ENCODE data around the gene TTC7B.

The TTC7B gene

DNA sequence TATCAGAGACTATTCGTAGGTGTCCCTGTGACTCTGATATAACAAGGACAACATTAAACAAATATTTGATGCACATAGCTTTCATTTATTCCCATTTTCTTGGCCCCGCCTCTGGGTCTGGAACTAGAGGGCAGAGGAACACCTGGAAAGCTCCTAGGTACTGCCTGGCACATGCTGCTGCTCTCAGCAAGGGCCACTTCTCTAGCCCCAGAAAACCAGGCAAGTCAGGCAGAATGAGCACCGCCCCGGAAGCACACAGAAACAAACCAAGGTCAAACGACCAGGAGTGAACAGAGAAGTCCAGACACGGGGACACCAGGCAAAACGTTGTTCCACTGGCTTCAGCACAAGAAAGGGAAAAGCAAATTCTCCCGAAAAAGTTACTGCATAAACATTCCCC is 76.1 kb downstream of the TTC7B start:
- H3K4me3 ChIP-seq (ENCODE audit: low read depth, low read length), result no peak overlapping the region
- TF ChIP-seq, protein P1, sequence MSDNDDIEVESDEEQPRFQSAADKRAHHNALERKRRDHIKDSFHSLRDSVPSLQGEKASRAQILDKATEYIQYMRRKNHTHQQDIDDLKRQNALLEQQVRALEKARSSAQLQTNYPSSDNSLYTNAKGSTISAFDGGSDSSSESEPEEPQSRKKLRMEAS (IDR thresholded peaks at IDR 0.05; ENCODE audit: low read depth, low read length), result no peak
- TF ChIP-seq MYC (IDR thresholded peaks at IDR 0.05; ENCODE audit: low read depth, low read length), result no peak
- no peak for TF ChIP-seq POLR2A (IDR thresholded peaks at IDR 0.05; ENCODE audit: extremely low read depth, insufficient read length)
- TF ChIP-seq, protein P2, sequence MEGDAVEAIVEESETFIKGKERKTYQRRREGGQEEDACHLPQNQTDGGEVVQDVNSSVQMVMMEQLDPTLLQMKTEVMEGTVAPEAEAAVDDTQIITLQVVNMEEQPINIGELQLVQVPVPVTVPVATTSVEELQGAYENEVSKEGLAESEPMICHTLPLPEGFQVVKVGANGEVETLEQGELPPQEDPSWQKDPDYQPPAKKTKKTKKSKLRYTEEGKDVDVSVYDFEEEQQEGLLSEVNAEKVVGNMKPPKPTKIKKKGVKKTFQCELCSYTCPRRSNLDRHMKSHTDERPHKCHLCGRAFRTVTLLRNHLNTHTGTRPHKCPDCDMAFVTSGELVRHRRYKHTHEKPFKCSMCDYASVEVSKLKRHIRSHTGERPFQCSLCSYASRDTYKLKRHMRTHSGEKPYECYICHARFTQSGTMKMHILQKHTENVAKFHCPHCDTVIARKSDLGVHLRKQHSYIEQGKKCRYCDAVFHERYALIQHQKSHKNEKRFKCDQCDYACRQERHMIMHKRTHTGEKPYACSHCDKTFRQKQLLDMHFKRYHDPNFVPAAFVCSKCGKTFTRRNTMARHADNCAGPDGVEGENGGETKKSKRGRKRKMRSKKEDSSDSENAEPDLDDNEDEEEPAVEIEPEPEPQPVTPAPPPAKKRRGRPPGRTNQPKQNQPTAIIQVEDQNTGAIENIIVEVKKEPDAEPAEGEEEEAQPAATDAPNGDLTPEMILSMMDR (IDR thresholded peaks at IDR 0.05; ENCODE audit: low read depth, low read length), result no peak
- DNase-seq (ENCODE audit: low read depth), result no peak

DNA sequence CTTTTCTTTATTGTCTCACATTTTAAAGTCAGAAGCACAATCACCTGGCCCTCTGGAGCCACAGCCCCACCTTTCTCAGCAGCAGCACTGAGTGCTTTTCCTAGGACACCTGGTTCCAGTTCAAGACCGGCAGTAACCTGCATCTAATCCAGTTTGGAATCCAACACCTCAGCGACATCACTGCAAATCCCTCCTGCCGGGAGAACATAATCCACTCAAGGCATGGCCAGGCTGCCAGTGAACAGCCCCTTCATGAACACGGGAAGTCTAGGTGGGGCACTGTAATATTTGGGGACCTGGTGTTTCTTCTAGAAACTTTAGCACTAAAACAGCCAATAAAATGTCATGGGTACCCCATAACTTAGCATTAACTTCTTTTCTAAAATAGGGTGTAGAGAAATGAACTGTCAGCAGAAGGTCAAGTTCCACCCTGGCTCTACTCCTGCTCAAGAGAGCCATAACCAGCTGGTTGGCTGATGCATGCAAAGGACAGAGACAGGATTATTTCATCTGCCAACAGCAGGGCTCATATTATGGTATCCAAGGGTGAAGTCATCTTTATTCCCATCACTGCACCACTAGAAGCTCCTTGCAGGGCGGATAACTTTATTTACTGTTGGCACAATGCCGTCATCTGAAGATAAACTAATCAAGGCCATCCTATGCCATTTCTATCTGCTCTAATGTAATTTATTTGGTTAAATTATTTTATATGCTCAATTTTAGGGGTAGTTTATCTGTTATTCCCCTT is 76.7 kb downstream of the TTC7B start:
- no peak overlapping the region for H3K4me3 ChIP-seq (ENCODE audit: low read depth, low read length)
- no peak for DNase-seq (ENCODE audit: low read depth)
- TF ChIP-seq, protein P2 (IDR thresholded peaks at IDR 0.05; ENCODE audit: low read depth, low read length), result no peak
- TF ChIP-seq MYC (IDR thresholded peaks at IDR 0.05; ENCODE audit: low read depth, low read length) (no peak), POLR2A (IDR thresholded peaks at IDR 0.05; ENCODE audit: extremely low read depth, insufficient read length) (no peak)
- TF ChIP-seq, protein P1 (IDR thresholded peaks at IDR 0.05; ENCODE audit: low read depth, low read length), result no peak

DNA sequence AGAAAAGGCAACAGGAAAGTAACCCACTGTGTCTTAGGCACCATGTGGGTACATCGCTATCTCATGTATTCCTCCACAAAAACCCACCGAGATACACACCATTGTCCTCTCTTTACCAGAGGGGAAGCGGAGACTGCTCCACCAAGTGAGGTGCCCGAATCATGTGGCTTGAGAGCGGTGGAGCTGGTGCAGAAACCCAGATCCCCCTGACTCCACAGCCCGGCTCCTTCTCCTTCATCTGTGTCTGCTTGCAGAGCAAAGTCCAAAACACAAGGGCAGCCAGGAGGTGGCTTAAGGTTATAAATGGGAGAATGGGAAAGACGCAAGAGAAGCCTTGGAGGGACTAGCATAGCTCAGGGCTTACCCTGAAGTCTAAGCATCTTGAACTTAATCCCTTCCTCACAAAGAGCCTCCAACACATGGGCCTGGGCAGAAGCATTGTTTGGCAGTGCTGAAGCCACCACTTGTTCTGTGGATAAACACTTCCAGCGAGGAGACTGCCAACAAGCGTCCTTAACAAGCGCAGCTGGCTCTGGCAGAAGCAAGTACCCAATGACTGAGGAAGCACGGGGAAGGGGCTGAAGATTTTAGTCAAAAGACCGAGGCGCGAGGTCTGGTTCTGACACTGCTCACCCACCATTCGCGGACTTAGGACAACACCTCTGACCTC is 83.0 kb downstream of the TTC7B start:
- no peak overlapping the region for H3K4me3 ChIP-seq (ENCODE audit: low read depth, low read length)
- TF ChIP-seq, protein P2 (IDR thresholded peaks at IDR 0.05; ENCODE audit: low read depth, low read length), result no peak
- no peak for TF ChIP-seq MYC (IDR thresholded peaks at IDR 0.05; ENCODE audit: low read depth, low read length)
- TF ChIP-seq, protein P1 (IDR thresholded peaks at IDR 0.05; ENCODE audit: low read depth, low read length), result no peak
- TF ChIP-seq POLR2A (IDR thresholded peaks at IDR 0.05; ENCODE audit: extremely low read depth, insufficient read length), result no peak
- no peak for DNase-seq (ENCODE audit: low read depth)

DNA sequence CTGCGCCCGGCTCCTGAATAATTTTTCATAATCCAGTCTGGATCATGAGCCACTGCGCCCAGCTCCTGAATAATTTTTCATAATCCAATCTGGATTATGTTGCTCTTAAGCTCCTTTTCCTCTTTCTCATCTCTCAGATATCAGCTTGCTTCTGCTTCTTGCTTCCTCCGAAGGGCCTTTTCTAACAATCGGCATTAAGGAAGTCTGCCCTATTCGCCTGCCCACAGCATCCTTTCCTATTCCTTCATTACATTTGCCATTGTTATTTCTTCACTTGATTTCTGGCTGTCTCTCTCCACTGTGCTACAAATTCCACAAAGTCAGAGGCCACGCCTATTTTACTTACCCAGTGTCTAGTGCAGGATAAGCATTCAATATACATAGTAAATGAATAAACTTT is 83.5 kb downstream of the TTC7B start:
- H3K4me3 ChIP-seq (ENCODE audit: low read depth, low read length), result no peak overlapping the region
- TF ChIP-seq MYC (IDR thresholded peaks at IDR 0.05; ENCODE audit: low read depth, low read length) (no peak), POLR2A (IDR thresholded peaks at IDR 0.05; ENCODE audit: extremely low read depth, insufficient read length) (no peak)
- TF ChIP-seq, protein P2 (IDR thresholded peaks at IDR 0.05; ENCODE audit: low read depth, low read length), result no peak
- TF ChIP-seq, protein P1 (IDR thresholded peaks at IDR 0.05; ENCODE audit: low read depth, low read length), result no peak
- no peak for DNase-seq (ENCODE audit: low read depth)

DNA sequence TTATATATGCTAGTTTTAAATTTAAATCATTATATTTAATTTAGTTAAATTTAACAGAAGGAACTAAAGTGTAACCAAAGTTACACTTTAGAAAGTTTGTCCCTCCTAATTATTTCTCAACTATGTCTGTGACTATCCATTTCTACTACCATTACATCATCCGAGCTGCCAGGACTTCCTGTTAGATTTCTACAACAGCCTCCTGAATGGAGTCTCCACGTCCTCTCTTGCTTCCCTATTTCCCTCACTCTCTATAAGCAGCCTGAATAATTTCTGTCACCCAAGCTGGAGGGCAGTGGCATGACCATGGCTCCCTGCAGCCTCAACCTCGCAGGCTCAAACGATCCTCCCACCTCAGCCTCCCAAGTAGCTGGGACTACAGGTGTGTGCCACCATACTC is 84.1 kb downstream of the TTC7B start:
- no peak overlapping the region for H3K4me3 ChIP-seq (ENCODE audit: low read depth, low read length)
- peak; percentile 77 for DNase-seq (ENCODE audit: low read depth)
- TF ChIP-seq, protein P2 (IDR thresholded peaks at IDR 0.05; ENCODE audit: low read depth, low read length), result no peak
- TF ChIP-seq, protein P1 (IDR thresholded peaks at IDR 0.05; ENCODE audit: low read depth, low read length), result no peak
- TF ChIP-seq MYC (IDR thresholded peaks at IDR 0.05; ENCODE audit: low read depth, low read length) (no peak), POLR2A (IDR thresholded peaks at IDR 0.05; ENCODE audit: extremely low read depth, insufficient read length) (no peak)

Measured in NB4 (cell line).